ENCODE results near the gene CNNM1. TPM values are rescaled to one million over a fixed set of nuclear protein-coding genes. Genes with fewer than 3 reads are reported as not detected.

Gene CNNM1
- total and polyA plus RNA-seq, 9 of the 15 experiments (the other 6 are each of a cell fraction or from before 2014, with no cell fraction given), result not detected

DNA sequence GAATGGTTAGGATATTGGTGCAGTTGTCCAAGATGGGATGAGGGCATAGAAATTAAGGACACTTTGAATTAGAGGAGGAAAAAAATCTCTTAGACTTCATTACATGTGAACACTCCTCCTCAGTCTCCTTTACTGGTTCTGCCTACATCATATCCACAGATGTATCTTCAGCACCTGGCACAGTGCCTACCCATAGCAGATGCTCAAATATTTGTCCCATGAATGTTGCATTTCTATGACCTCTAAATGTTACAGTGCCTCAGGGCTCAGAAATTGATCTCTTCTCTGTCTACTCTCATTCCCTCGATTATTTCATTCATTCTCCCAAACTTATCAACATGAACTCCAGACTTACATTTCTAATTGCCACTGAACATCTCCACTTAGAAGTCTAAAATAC is 17.1 kb downstream of the CNNM1 start:
- no peaks in the 10 kb centered on the region for H3K9me3 ChIP-seq (replicated peaks; ENCODE audit: control insufficient read depth, insufficient read depth, low read depth, low read length)
- intact Hi-C loops (cut with micrococcal nuclease) (no loop called here), in situ Hi-C loops (cut with MboI) (no loop called here)
- TF ChIP-seq SMC3 (conservative IDR thresholded peaks at IDR 0.05; ENCODE audit: insufficient read depth, low read depth, low read length) (no peak), BRD9 (IDR thresholded peaks at IDR 0.05; ENCODE audit: low read depth, partially characterized antibody) (no peak)
- BruUV-seq (replicated peaks), result no TSS peak
- WGBS (ENCODE audit: insufficient coverage, low coverage, missing lambda C conversion rate), result 0% methylated on average over 1 of the region's 1 CpG
- no peak overlapping the region for H3K9ac ChIP-seq (ENCODE audit: insufficient read depth in 1 of 2, low read depth in 2 of 2, low read length in 2 of 2)
- ATAC-seq (no peak), DNase-seq (ENCODE audit: extremely low read depth in 1 of 4, low spot score in 3 of 4) (no peak), FAIRE-seq (no peak)
- H3K9me1 ChIP-seq (ENCODE audit: control insufficient read depth, insufficient read depth, low read length), result no peaks in the 10 kb centered on the region
- no peaks in the 10 kb centered on the region for H3K36me3 ChIP-seq (ENCODE audit: control insufficient read depth, insufficient read depth, low read length)
- H2AFZ ChIP-seq (ENCODE audit: low read depth, low read length), result no peak overlapping the region
- CTCF ChIA-PET (ENCODE audit: low intra/inter-chr PET ratio), result no interaction called here
- no peak overlapping the region for H3K4me3 ChIP-seq
- H3K27ac ChIP-seq (ENCODE audit: extremely low read depth, low read depth, low read length), result no peak overlapping the region
- no peak overlapping the region for H3K4me2 ChIP-seq (ENCODE audit: insufficient read depth, low read length)
- peaks cover 0 to under 1% of the 10 kb centered on the region in 2 experiments; a peak in 1 of 5 replicates for H3K27me3 ChIP-seq (ENCODE audit: control insufficient read depth in 2 of 2, insufficient read depth in 2 of 2, low read length in 2 of 2)
- POLR2A ChIA-PET, result interaction anchor here (1.0 kb wide), 1 partner anchor 9 kb away, joined by 3 read pairs; no protein-coding TSS in a partner anchor
- no peaks in the 10 kb centered on the region for H3K4me1 ChIP-seq (replicated peaks in 1 of 2; ENCODE audit: control insufficient read depth in 2 of 2, insufficient read depth in 2 of 2, low read length in 2 of 2)
- H4K20me1 ChIP-seq (replicated peaks; ENCODE audit: control insufficient read depth, insufficient read depth, low read length), result no peaks in the 10 kb centered on the region
- H3K79me2 ChIP-seq (ENCODE audit: control insufficient read depth, insufficient read depth, low read length), result no peaks in the 10 kb centered on the region

DNA sequence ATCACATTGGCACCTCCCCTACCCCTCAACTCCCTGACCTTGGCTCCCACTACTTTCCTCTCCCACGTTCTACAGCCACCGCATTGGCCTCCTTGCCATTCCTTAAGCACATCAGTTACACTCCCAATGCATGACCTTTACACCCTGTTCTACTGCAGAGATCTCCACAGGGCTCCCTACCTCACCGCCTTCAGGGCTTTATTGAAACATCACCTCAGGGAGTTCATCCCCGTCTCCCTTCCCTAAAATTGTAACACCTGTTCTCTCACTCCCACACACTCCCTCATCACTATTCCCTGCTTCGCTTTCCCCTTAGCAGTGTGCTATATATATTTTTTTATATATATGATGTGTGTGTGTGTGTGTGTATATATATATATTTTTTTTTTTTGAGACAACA is 18.5 kb downstream of the CNNM1 start:
- Histone ChIP-seq H3K79me2 (ENCODE audit: control insufficient read depth, insufficient read depth, low read length) (no peaks in the 10 kb centered on the region), H3K4me3 (no peak overlapping the region), H4K20me1 (replicated peaks; ENCODE audit: control insufficient read depth, insufficient read depth, low read length) (no peaks in the 10 kb centered on the region), H3K4me1 (replicated peaks in 1 of 2; ENCODE audit: control insufficient read depth in 2 of 2, insufficient read depth in 2 of 2, low read length in 2 of 2) (no peaks in the 10 kb centered on the region), H3K36me3 (ENCODE audit: control insufficient read depth, insufficient read depth, low read length) (no peaks in the 10 kb centered on the region), H3K9me1 (ENCODE audit: control insufficient read depth, insufficient read depth, low read length) (no peaks in the 10 kb centered on the region), H3K27me3 (ENCODE audit: control insufficient read depth in 2 of 2, insufficient read depth in 2 of 2, low read length in 2 of 2) (no peaks in the 10 kb centered on the region), H3K27ac (ENCODE audit: extremely low read depth, low read depth, low read length) (no peak overlapping the region), H3K9me3 (replicated peaks; ENCODE audit: control insufficient read depth, insufficient read depth, low read depth, low read length) (no peaks in the 10 kb centered on the region), H3K9ac (ENCODE audit: insufficient read depth in 1 of 2, low read depth in 2 of 2, low read length in 2 of 2) (no peak overlapping the region), H2AFZ (ENCODE audit: low read depth, low read length) (no peak overlapping the region), H3K4me2 (ENCODE audit: insufficient read depth, low read length) (no peak overlapping the region)
- TF ChIP-seq CAMTA2 (CRISPR knock-in tag; conservative IDR thresholded peaks at IDR 0.05), result no peak
- in situ Hi-C loops (cut with MboI), result no loop called here
- ChIA-PET POLR2A (no interaction called here), CTCF (ENCODE audit: low intra/inter-chr PET ratio) (no interaction called here)
- intact Hi-C loops (cut with micrococcal nuclease), result no loop called here
- no TSS peak for BruUV-seq (replicated peaks)
- no peak for FAIRE-seq
- WGBS (ENCODE audit: insufficient coverage, low coverage, missing lambda C conversion rate), result 0% methylated on average over 4 of the region's 5 CpGs
- no peak for DNase-seq (ENCODE audit: extremely low read depth in 1 of 4, low spot score in 3 of 4)
- no peak for ATAC-seq
